Tibial artery (tissue), 4 donors: ENCODE data around the gene TMEM273.

ENCODE experiments used
- DNase-seq, 2 donors: peaks; one replicate each; pipeline ENCODE4 v3.0.0-alpha.2; 2019
- H3K27ac ChIP-seq, 2 donors: fragments of 200-600 bp; sonication (generic) in 1 of 2; 1 replicate in 1 of 2; 2 replicates in 1 of 2; pipeline ENCODE4 v1.5.1; 2018 to 2019; ENCODE audit warnings: mild to moderate bottlenecking in 1 of 2
- H3K27me3 ChIP-seq, 2 donors: fragments of 200-600 bp; sonication (generic) in 1 of 2; one replicate each; pipeline versions ENCODE4 v1.5.1 to v1.6.0; 2016 to 2019
- H3K36me3 ChIP-seq, 3 donors: fragments of 200-600 bp; sonication (generic) in 2 of 3; one replicate each; pipeline ENCODE4 v1.5.1; 2016 to 2019; ENCODE audit warnings: mild to moderate bottlenecking in 2 of 3
- H3K4me1 ChIP-seq, 4 donors: fragments of 200-600 bp; sonication (generic) in 2 of 4; 1 replicate in 3 of 4; 2 replicates in 1 of 4; pipeline ENCODE4 v1.5.1; 2016 to 2019
- H3K4me3 ChIP-seq, 2 donors: fragments of 200-600 bp; sonication (generic) in 1 of 2; 1 replicate in 1 of 2; 2 replicates in 1 of 2; pipeline ENCODE4 v1.5.1; 2018 to 2019; ENCODE audit warnings: mild to moderate bottlenecking in 2 of 2
- H3K9me3 ChIP-seq, 3 donors: fragments of 200-600 bp; sonication (generic) in 1 of 3; one replicate each; pipeline ENCODE4 v1.5.1; 2016 to 2019
- intact Hi-C: fragments of 100-400 bp; cut with DNase I; formaldehyde crosslinking; loops from one replicate; pipeline ENCODE4 v1.15.0; 2023; ENCODE audit warnings: low total_unique reads
- TF ChIP-seq, protein P1 (sequence below), 2 experiments: fragments of 200-600 bp in 1 of 2; fragments of 450-650 bp in 1 of 2; IDR thresholded peaks; one replicate each; pipeline ENCODE4 v1.5.1; 2017 to 2019; ENCODE audit warnings: antibody characterized with exemption in 2 of 2, mild to moderate bottlenecking in 1 of 2, moderate library complexity in 1 of 2

Gene TMEM273

DNA sequence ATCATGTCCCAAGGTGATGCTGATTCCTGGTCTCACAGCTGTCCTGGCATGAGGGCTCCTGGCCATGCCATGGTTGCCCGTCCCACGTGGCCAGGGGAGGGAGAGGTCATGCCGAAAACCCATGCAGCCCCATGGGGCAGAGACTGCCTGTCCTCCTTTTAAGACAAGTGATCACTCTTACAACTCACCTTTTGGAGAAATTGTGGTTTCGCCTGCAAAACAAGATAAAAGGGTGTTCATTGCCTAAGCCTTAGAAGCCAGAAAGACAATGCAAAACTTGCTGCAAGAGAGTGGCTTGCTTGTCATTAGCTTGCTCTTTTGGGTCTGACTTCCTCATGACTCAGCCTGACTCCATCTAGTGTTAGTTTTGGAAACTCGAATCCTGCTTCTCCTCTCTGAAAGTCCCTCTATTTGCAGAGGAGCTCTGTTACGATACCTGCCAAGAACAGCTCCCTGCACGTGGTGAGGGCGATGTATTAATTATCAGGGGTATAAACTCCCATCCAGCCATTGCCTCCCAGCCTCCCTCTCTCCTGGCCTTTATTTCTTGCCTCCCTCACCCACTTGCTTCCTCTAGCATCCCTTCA is 26.7 kb downstream of the TMEM273 start:
- H3K36me3 ChIP-seq = no peaks in the 10 kb centered on the region
- no peaks in the 10 kb centered on the region for H3K9me3 ChIP-seq
- peak in 1 of 2 donors; percentile 16 for DNase-seq
- no peak overlapping the region for H3K27ac ChIP-seq
- H3K4me3 ChIP-seq = no peak overlapping the region
- H3K4me1 ChIP-seq = peaks cover 0 to 5% (median 0%) of the 10 kb centered on the region in 4 donors
- TF ChIP-seq, protein P1, sequence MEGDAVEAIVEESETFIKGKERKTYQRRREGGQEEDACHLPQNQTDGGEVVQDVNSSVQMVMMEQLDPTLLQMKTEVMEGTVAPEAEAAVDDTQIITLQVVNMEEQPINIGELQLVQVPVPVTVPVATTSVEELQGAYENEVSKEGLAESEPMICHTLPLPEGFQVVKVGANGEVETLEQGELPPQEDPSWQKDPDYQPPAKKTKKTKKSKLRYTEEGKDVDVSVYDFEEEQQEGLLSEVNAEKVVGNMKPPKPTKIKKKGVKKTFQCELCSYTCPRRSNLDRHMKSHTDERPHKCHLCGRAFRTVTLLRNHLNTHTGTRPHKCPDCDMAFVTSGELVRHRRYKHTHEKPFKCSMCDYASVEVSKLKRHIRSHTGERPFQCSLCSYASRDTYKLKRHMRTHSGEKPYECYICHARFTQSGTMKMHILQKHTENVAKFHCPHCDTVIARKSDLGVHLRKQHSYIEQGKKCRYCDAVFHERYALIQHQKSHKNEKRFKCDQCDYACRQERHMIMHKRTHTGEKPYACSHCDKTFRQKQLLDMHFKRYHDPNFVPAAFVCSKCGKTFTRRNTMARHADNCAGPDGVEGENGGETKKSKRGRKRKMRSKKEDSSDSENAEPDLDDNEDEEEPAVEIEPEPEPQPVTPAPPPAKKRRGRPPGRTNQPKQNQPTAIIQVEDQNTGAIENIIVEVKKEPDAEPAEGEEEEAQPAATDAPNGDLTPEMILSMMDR (IDR thresholded peaks at IDR 0.05) = peak; percentile 40 to 55
- intact Hi-C loops = no loop called here
- H3K27me3 ChIP-seq = peaks cover 0 to 2% of the 10 kb centered on the region in 2 donors

DNA sequence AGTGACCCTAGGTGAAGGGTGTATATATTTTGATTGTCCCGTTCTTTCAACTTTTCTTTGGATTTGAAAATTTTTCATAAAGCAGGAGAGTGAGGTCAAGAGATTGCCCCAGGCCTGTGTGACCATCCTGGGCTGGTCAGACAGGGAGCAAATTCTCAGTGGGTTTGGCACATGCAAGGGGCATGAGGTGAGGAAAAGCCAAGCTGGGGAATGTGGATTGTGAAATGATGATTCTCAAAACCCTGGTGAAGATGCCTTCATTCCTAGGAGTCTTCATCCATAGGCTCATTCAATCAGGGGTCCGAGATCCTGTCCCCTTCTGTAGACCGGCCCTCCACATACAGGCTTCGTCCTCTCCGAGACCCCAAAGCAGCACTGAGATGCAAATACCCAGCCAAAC is 27.4 kb downstream of the TMEM273 start:
- peak in 1 of 2 donors; percentile 5 for DNase-seq
- Histone ChIP-seq H3K9me3 (no peaks in the 10 kb centered on the region), H3K27me3 (peaks cover 0 to 2% of the 10 kb centered on the region in 2 donors), H3K36me3 (no peaks in the 10 kb centered on the region), H3K4me1 (peaks cover 0 to 5% (median 0%) of the 10 kb centered on the region in 4 donors), H3K27ac (no peak overlapping the region), H3K4me3 (no peak overlapping the region)
- TF ChIP-seq, protein P1 (IDR thresholded peaks at IDR 0.05) = no peak
- intact Hi-C loops = no loop called here

DNA sequence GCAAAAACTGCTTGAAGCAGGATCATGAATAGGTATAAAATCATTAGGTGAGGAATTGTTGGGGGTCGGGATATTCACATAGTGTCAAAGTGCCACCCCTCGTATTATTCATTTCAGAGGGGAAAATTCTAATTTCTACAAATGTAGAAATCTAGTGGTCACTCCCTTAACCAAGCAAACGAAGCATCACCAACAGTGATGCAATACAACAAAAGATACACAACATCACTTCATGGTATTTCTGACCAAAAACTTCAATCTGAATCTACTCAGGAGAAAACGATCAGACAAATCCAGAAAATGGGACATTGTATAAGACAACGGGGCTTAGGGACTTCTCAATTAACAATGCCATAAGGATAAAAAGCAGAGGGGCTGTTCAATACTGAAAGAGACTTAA is 28.1 kb downstream of the TMEM273 start:
- peaks cover 0 to 2% of the 10 kb centered on the region in 2 donors for H3K27me3 ChIP-seq
- peaks cover 0 to 5% (median 0%) of the 10 kb centered on the region in 4 donors for H3K4me1 ChIP-seq
- intact Hi-C loops = no loop called here
- no peaks in the 10 kb centered on the region for H3K36me3 ChIP-seq
- DNase-seq = no peak
- no peak overlapping the region for H3K27ac ChIP-seq
- no peak overlapping the region for H3K4me3 ChIP-seq
- TF ChIP-seq, protein P1 (IDR thresholded peaks at IDR 0.05) = no peak
- no peaks in the 10 kb centered on the region for H3K9me3 ChIP-seq

DNA sequence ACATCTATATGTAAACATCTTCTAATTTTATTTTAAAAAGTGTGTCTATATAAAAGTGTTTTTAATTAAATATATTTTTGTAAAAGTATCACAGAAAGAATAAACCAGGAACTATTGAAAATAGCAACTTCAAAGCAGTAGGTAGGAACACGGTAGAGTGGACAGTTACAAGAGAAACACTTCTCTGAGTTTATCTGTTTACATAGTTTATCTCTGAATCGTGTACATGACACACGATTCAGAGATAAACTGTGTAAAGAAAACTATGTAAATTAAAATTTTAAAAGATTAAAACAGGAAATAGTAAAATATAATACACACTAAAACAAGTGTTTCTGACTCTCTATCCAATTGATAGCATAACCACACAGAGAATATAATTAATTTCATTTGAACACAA is 29.3 kb downstream of the TMEM273 start:
- Histone ChIP-seq H3K4me3 (no peak overlapping the region), H3K27ac (no peak overlapping the region), H3K27me3 (peaks cover 0 to 5% of the 10 kb centered on the region in 2 donors), H3K36me3 (no peaks in the 10 kb centered on the region), H3K4me1 (peaks cover 0 to 5% (median 0%) of the 10 kb centered on the region in 4 donors), H3K9me3 (no peaks in the 10 kb centered on the region)
- intact Hi-C loops = no loop called here
- DNase-seq = no peak
- TF ChIP-seq, protein P1 (IDR thresholded peaks at IDR 0.05) = no peak

DNA sequence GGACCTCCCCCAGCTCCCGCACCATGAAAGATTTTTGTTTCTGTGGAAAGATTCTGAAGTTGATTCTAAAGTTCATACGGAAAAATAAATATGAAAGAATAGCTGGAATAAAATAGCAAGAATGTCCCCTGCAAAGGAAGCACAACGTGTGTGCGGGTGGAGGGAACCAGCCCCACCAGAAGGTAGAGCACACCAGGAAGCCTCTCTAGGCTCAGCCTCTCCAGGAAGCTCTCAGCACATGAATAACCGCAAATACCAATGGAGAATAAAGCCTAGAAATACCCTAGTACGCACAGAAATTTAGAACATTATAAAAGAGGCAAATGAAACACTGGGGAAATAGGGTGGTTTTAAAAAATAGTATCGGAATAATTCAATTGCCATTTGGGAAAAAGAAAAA is 29.8 kb downstream of the TMEM273 start:
- intact Hi-C loops = no loop called here
- Histone ChIP-seq H3K4me1 (peaks cover 0 to 5% (median 0%) of the 10 kb centered on the region in 4 donors), H3K27ac (no peak overlapping the region), H3K4me3 (no peak overlapping the region), H3K9me3 (no peaks in the 10 kb centered on the region), H3K36me3 (no peaks in the 10 kb centered on the region), H3K27me3 (peaks cover 0 to 5% of the 10 kb centered on the region in 2 donors)
- TF ChIP-seq, protein P1 (IDR thresholded peaks at IDR 0.05) = no peak
- DNase-seq = peak in 1 of 2 donors; percentile 11
